Neural progenitor cell (in vitro differentiated cells): ENCODE measurements around the gene LHX2. TPM values are rescaled to one million over a fixed set of nuclear protein-coding genes. Genes with fewer than 3 reads are reported as not detected.

Experiments used
- DNase-seq: peaks from one replicate; pipeline ENCODE4 v3.0.0-alpha.2; 2016; ENCODE audit warnings: low spot score
- H2AFZ ChIP-seq: fragments of 200-600 bp; sonication (generic); replicated peaks from 2 replicates; pipeline ENCODE4 v1.6.1; 2016; ENCODE audit warnings: antibody characterized with exemption
- H3F3A ChIP-seq: fragments of 200-600 bp; sonication (generic); 2 replicates; pipeline ENCODE4 v1.6.1; 2016; ENCODE audit warnings: antibody characterized with exemption, low read depth
- H3K27ac ChIP-seq: fragments of 200-600 bp; sonication (generic); 2 replicates; pipeline ENCODE4 v1.5.1; 2016; ENCODE audit warnings: mild to moderate bottlenecking
- H3K27me3 ChIP-seq: fragments of 200-600 bp; sonication (generic); 2 replicates; pipeline ENCODE4 v1.6.1; 2016; ENCODE audit warnings: mild to moderate bottlenecking, moderate library complexity
- H3K36me3 ChIP-seq: fragments of 200-600 bp; sonication (generic); 2 replicates; pipeline ENCODE4 v1.5.1; 2016
- H3K4me1 ChIP-seq: fragments of 200-600 bp; sonication (generic); 2 replicates; pipeline ENCODE4 v1.6.1; 2016; ENCODE audit warnings: mixed run types
- H3K4me2 ChIP-seq: fragments of 200-600 bp; sonication (generic); 2 replicates; pipeline ENCODE4 v1.6.1; 2016
- H3K4me3 ChIP-seq: fragments of 200-600 bp; sonication (generic); 2 replicates; pipeline ENCODE4 v1.5.1; 2016
- H3K79me2 ChIP-seq: fragments of 200-600 bp; sonication (generic); 2 replicates; pipeline ENCODE4 v1.6.1; 2016; ENCODE audit warnings: low read depth
- H3K9ac ChIP-seq: fragments of 200-600 bp; sonication (generic); 2 replicates; pipeline ENCODE4 v1.6.1; 2016
- H3K9me3 ChIP-seq: fragments of 200-600 bp; sonication (generic); 2 replicates; pipeline ENCODE4 v1.5.1; 2016; ENCODE audit warnings: low read depth
- H4K20me1 ChIP-seq: fragments of 200-600 bp; sonication (generic); 2 replicates; pipeline ENCODE4 v1.6.1; 2016; ENCODE audit warnings: low read depth
- H3K27ac Mint-ChIP-seq: 3 replicates; pipeline ENCODE4 v1.8.0; 2021; ENCODE audit warnings: mixed read lengths
- H3K27me3 Mint-ChIP-seq: 2 replicates; pipeline ENCODE4 v1.8.0; 2022; ENCODE audit warnings: low read depth, mild to moderate bottlenecking, inconsistent platforms, moderate library complexity, mixed read lengths; ENCODE audit not compliant: insufficient read depth
- H3K36me3 Mint-ChIP-seq: 3 replicates; pipeline ENCODE4 v1.8.0; 2021; ENCODE audit warnings: mixed read lengths
- H3K4me1 Mint-ChIP-seq: 3 replicates; pipeline ENCODE4 v1.8.0; 2021; ENCODE audit warnings: mixed read lengths
- H3K4me3 Mint-ChIP-seq: 3 replicates; pipeline ENCODE4 v1.8.0; 2021; ENCODE audit warnings: mild to moderate bottlenecking, moderate library complexity, mixed read lengths
- H3K9me3 Mint-ChIP-seq: 3 replicates; pipeline ENCODE4 v1.8.0; 2020; ENCODE audit warnings: mixed read lengths
- CTCF ChIP-seq: fragments of 200-600 bp; sonication (generic); IDR thresholded peaks from 2 replicates; pipeline ENCODE4 v1.5.1; 2017; ENCODE audit warnings: antibody characterized with exemption, mild to moderate bottlenecking
- EZH2 ChIP-seq: fragments of 200-600 bp; sonication (generic); IDR thresholded peaks from 2 replicates; pipeline ENCODE4 v1.6.1; 2017; ENCODE audit warnings: antibody characterized with exemption, mild to moderate bottlenecking, moderate library complexity
- EZH2phosphoT487 ChIP-seq: fragments of 200-600 bp; sonication (generic); IDR thresholded peaks from 2 replicates; pipeline ENCODE4 v1.6.1; 2017; ENCODE audit warnings: antibody characterized with exemption
- total RNA-seq: library from RNA; depleted of rRNA; stranded (reverse); fragments of >200 nt; gene quantifications from 2 replicates; pipeline ENCODE4 v1.2.3, GENCODE V29; 2015; ENCODE audit warnings: low replicate concordance

LHX2 gene
- total RNA-seq, 1 donor from 2014 or later: 36.3 TPM

- Mint-ChIP-seq H3K9me3 (no peaks in the 10 kb centered on the region), H3K27ac (no peak overlapping the region), H3K4me3 (no peak overlapping the region), H3K36me3 (no peaks in the 10 kb centered on the region), H3K4me1 (no peaks in the 10 kb centered on the region), H3K27me3 (peaks cover 2% of the 10 kb centered on the region)
- no peak overlapping the region for H3K27ac ChIP-seq
- no peak overlapping the region for H3K4me2 ChIP-seq
- no peak overlapping the region for H3K9ac ChIP-seq
- H3K4me3 ChIP-seq: no peak overlapping the region
- no peak for TF ChIP-seq CTCF
- no peak for TF ChIP-seq EZH2
- no peak for TF ChIP-seq EZH2phosphoT487
- H3K27me3 ChIP-seq: no peaks in the 10 kb centered on the region
- H3K79me2 ChIP-seq: no peaks in the 10 kb centered on the region
- H2AFZ ChIP-seq: no peak overlapping the region
- H3F3A ChIP-seq: no peaks in the 10 kb centered on the region
- H4K20me1 ChIP-seq: no peaks in the 10 kb centered on the region
- H3K9me3 ChIP-seq: no peaks in the 10 kb centered on the region
- no peaks in the 10 kb centered on the region for H3K36me3 ChIP-seq
- no peak for DNase-seq
- no peaks in the 10 kb centered on the region for H3K4me1 ChIP-seq
Observed at GRCh38 chr9:124066783-124067577, 55.4 kb downstream of the LHX2 start.

- Mint-ChIP-seq H3K4me3 (no peak overlapping the region), H3K36me3 (no peaks in the 10 kb centered on the region), H3K27me3 (peaks cover 2% of the 10 kb centered on the region), H3K4me1 (no peaks in the 10 kb centered on the region), H3K9me3 (no peaks in the 10 kb centered on the region), H3K27ac (no peak overlapping the region)
- Histone ChIP-seq H3K27me3 (no peaks in the 10 kb centered on the region), H2AFZ (no peak overlapping the region), H3K36me3 (no peaks in the 10 kb centered on the region), H3K4me1 (no peaks in the 10 kb centered on the region), H3K9me3 (no peaks in the 10 kb centered on the region), H3K4me2 (no peak overlapping the region), H3K9ac (no peak overlapping the region), H3K4me3 (no peak overlapping the region), H4K20me1 (no peaks in the 10 kb centered on the region), H3F3A (no peaks in the 10 kb centered on the region), H3K79me2 (no peaks in the 10 kb centered on the region), H3K27ac (no peak overlapping the region)
- no peak for TF ChIP-seq CTCF
- no peak for TF ChIP-seq EZH2
- no peak for TF ChIP-seq EZH2phosphoT487
- no peak for DNase-seq
Observed at GRCh38 chr9:124068251-124068650, 56.7 kb downstream of the LHX2 start.

DNA sequence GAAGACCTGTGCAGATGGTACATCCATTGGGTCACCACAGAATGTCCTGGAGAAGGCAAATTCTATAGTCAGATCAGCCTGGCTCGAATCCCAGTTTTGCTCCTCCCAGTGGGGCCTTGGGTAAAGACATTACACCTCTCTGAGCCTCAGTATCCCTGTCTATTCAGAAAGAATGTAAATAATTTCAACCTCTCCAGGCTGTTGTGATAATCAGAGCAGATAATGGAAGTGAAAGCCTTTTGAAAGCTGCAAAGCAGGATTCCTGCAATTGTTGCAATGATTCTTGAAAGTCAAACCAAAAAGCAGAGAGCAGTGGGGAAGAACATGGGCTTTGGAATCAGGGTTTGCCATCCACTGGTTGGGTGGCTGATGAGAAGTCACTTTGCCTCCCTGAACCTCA is 63.2 kb downstream of the LHX2 start:
- H3F3A ChIP-seq: no peaks in the 10 kb centered on the region
- H3K36me3 ChIP-seq: no peaks in the 10 kb centered on the region
- no peaks in the 10 kb centered on the region for H3K27me3 ChIP-seq
- H3K79me2 ChIP-seq: no peaks in the 10 kb centered on the region
- H3K27me3 Mint-ChIP-seq: peaks cover 2% of the 10 kb centered on the region
- no peaks in the 10 kb centered on the region for H3K36me3 Mint-ChIP-seq
- DNase-seq: no peak
- H3K4me2 ChIP-seq: no peak overlapping the region
- H3K9me3 Mint-ChIP-seq: no peaks in the 10 kb centered on the region
- no peak overlapping the region for H3K27ac Mint-ChIP-seq
- no peak overlapping the region for H3K4me3 Mint-ChIP-seq
- no peaks in the 10 kb centered on the region for H3K9me3 ChIP-seq
- H4K20me1 ChIP-seq: no peaks in the 10 kb centered on the region
- H3K27ac ChIP-seq: no peak overlapping the region
- no peak overlapping the region for H3K4me3 ChIP-seq
- H2AFZ ChIP-seq: no peak overlapping the region
- no peak for TF ChIP-seq CTCF
- TF ChIP-seq EZH2phosphoT487: no peak
- TF ChIP-seq EZH2: no peak
- H3K4me1 Mint-ChIP-seq: no peaks in the 10 kb centered on the region
- H3K4me1 ChIP-seq: no peaks in the 10 kb centered on the region
- H3K9ac ChIP-seq: no peak overlapping the region
